Measurements from ENCODE around the gene ITCH.

DNA sequence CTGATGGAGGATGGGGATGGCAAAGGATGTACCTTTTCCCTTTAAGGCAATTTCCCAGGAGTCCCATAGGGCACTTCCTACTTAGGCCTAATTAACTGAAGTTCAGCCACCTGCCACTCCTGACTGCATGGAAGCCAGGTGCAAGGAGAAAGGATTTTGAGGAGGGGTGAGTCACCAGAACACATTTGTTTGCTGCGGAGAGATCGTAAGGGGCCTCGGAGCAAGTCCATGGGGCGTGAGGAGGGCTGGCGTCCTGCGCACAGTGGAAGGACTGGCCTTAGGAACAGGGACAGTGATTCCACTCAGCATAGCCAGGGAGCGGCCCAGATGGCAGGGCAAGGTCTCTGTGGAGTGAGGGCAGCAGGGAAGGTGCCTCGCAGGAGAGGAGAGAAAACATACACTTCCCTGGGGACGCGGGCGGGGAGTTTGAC, 183.7 kb downstream of the ITCH start:
- TF ChIP-seq, protein P1, sequence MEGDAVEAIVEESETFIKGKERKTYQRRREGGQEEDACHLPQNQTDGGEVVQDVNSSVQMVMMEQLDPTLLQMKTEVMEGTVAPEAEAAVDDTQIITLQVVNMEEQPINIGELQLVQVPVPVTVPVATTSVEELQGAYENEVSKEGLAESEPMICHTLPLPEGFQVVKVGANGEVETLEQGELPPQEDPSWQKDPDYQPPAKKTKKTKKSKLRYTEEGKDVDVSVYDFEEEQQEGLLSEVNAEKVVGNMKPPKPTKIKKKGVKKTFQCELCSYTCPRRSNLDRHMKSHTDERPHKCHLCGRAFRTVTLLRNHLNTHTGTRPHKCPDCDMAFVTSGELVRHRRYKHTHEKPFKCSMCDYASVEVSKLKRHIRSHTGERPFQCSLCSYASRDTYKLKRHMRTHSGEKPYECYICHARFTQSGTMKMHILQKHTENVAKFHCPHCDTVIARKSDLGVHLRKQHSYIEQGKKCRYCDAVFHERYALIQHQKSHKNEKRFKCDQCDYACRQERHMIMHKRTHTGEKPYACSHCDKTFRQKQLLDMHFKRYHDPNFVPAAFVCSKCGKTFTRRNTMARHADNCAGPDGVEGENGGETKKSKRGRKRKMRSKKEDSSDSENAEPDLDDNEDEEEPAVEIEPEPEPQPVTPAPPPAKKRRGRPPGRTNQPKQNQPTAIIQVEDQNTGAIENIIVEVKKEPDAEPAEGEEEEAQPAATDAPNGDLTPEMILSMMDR (IDR thresholded peaks at IDR 0.05) = no peak
- TF ChIP-seq POLR2A (IDR thresholded peaks at IDR 0.05) = no peak
